PC-9 (cell line): ENCODE results near the gene RBM19. TPM values are rescaled to one million over a fixed set of nuclear protein-coding genes. Genes with fewer than 3 reads are reported as not detected.

Experiments used
- Bru-seq: library from RNA; stranded (reverse); fragments of 400-500 nt; gene quantifications from one replicate; lab custom pipeline; 2021; lab: Mats Ljungman, UMichigan
- BruChase-seq, 2 experiments: library from RNA; stranded (reverse); fragments of 400-500 nt; gene quantifications; one replicate each; lab custom pipeline; 2021; lab: Mats Ljungman, UMichigan
- BruUV-seq: library from RNA; stranded (reverse); fragments of 400-500 nt; replicated peaks from 2 replicates; lab custom pipeline; 2021; lab: Mats Ljungman, UMichigan
- CTCF ChIA-PET: fragments of 300-600 bp; sonication (Branson Sonifier 250); formaldehyde crosslinking; loops from one replicate; lab custom pipeline; 2022; ENCODE audit warnings: antibody characterized with exemption; lab: Charles Lee
- POLR2A ChIA-PET: fragments of 300-600 bp; sonication (Branson Sonifier 250); formaldehyde crosslinking; loops from one replicate; lab custom pipeline; 2022; ENCODE audit warnings: antibody characterized with exemption; ENCODE audit not compliant: unreplicated experiment; lab: Charles Lee
- DNase-seq, 2 experiments: peaks; one replicate each; pipeline versions ENCODE4 v3.0.0 to v3.0.0-alpha.2; 2015 to 2022; ENCODE audit warnings: mixed read lengths in 1 of 2
- H2AFZ ChIP-seq: fragments of 200-600 bp; sonication (generic); 2 replicates; pipeline ENCODE4 v1.8.1; 2017; ENCODE audit warnings: antibody characterized with exemption
- H3F3A ChIP-seq: fragments of 200-600 bp; sonication (generic); 2 replicates; pipeline ENCODE4 v1.8.1; 2017; ENCODE audit warnings: antibody characterized with exemption, mild to moderate bottlenecking, low read depth; ENCODE audit not compliant: insufficient read depth
- H3K27ac ChIP-seq: fragments of 200-600 bp; sonication (generic); 2 replicates; pipeline ENCODE4 v1.6.1; 2016; ENCODE audit warnings: mixed run types
- H3K27me3 ChIP-seq: fragments of 200-600 bp; sonication (generic); 2 replicates; pipeline ENCODE4 v1.6.1; 2016; ENCODE audit warnings: low read depth, mixed run types; ENCODE audit not compliant: insufficient read depth
- H3K36me3 ChIP-seq: fragments of 200-600 bp; sonication (generic); 2 replicates; pipeline ENCODE4 v1.6.1; 2016; ENCODE audit warnings: low read depth, mixed run types
- H3K4me1 ChIP-seq: fragments of 200-600 bp; sonication (generic); replicated peaks from 2 replicates; pipeline ENCODE4 v1.6.1; 2016; ENCODE audit warnings: mixed run types; ENCODE audit not compliant: insufficient read depth
- H3K4me2 ChIP-seq: fragments of 200-600 bp; sonication (generic); 2 replicates; pipeline ENCODE4 v1.6.1; 2017; ENCODE audit warnings: mixed run types
- H3K4me3 ChIP-seq: fragments of 200-600 bp; sonication (generic); 2 replicates; pipeline ENCODE4 v1.6.1; 2016; ENCODE audit warnings: mixed run types
- H3K79me2 ChIP-seq: fragments of 200-600 bp; sonication (generic); 2 replicates; pipeline ENCODE4 v1.6.1; 2017; ENCODE audit warnings: low read depth, mixed run types
- H3K9me2 ChIP-seq: fragments of 200-600 bp; sonication (generic); 2 replicates; pipeline ENCODE4 v1.8.1; 2017; ENCODE audit warnings: mild to moderate bottlenecking; ENCODE audit not compliant: insufficient read depth
- H3K9me3 ChIP-seq: fragments of 200-600 bp; sonication (generic); 2 replicates; pipeline ENCODE4 v1.8.1; 2016; ENCODE audit warnings: low read depth; ENCODE audit not compliant: insufficient read depth
- H4K20me1 ChIP-seq: fragments of 200-600 bp; sonication (generic); 2 replicates; pipeline ENCODE4 v1.8.1; 2017; ENCODE audit not compliant: insufficient read depth
- CTCF ChIP-seq: fragments of 200-600 bp; sonication (generic); conservative IDR thresholded peaks from 2 replicates; pipeline ENCODE4 v1.6.1; 2017; ENCODE audit warnings: mixed run types, antibody characterized with exemption, mild to moderate bottlenecking, moderate library complexity
- EZH2 ChIP-seq: fragments of 200-600 bp; sonication (generic); IDR thresholded peaks from 2 replicates; pipeline ENCODE4 v1.8.0; 2017; ENCODE audit warnings: antibody characterized with exemption, low read depth
- intact Hi-C: fragments of 100-400 bp; cut with micrococcal nuclease; formaldehyde crosslinking; loops from one replicate; pipeline ENCODE4 v1.10.0; 2022; ENCODE audit not compliant: unreplicated experiment
- long read RNA-seq: library from polyadenylated mRNA; stranded (forward); transcript quantifications from one replicate; pipeline ENCODE4 v2.0.0, GENCODE V29; 2022
- total RNA-seq: library from RNA; stranded (reverse); gene quantifications from 2 replicates; pipeline ENCODE4 v1.2.3, GENCODE V29; 2021

The RBM19 gene
- total RNA-seq (23.1 and 23.8 TPM in 2 replicates), Bru-seq, nascent RNA (percentile 61 among the genes with signal in this experiment), BruChase-seq, experiment 1, labeled RNA remaining after a 2-hour chase (percentile 55 among the genes with signal in this experiment), BruChase-seq, experiment 2, labeled RNA remaining after a 6-hour chase (percentile 63 among the genes with signal in this experiment)
- long read RNA-seq, full-length matches to known transcripts: 21 of 35 reads
- long read RNA-seq, partial matches to known transcripts: 5 of 35 reads
- long read RNA-seq, other reads (novel, unspliced or antisense): 9 of 35 reads

- Histone ChIP-seq H3F3A (no peaks in the 10 kb centered on the region), H3K4me2 (peak within 1 kb of the TSS; percentile 96), H2AFZ (peak within 1 kb of the TSS; percentile 96), H3K27me3 (peaks cover 11% of the 10 kb centered on the region; the same call in 1 of the 2 replicates), H3K9me2 (no peaks in the 10 kb centered on the region), H3K79me2 (peaks cover 27% of the 10 kb centered on the region), H3K27ac (peak within 1 kb of the TSS; percentile 57), H4K20me1 (no peaks in the 10 kb centered on the region), H3K4me1 (peaks cover 10% of the 10 kb centered on the region), H3K36me3 (no peaks in the 10 kb centered on the region), H3K9me3 (no peaks in the 10 kb centered on the region), H3K4me3 (peak within 1 kb of the TSS; percentile 96)
- CTCF ChIA-PET: interaction anchor here (0.6 to 1.0 kb wide), 2 partner anchors 22 to 47 kb away, joined by 3 read pairs; no protein-coding TSS in a partner anchor
- TF ChIP-seq EZH2: no peak
- TF ChIP-seq CTCF: peak; percentile 89
- peak; percentile 89 to 96 for DNase-seq
- POLR2A ChIA-PET: no interaction called here
- intact Hi-C loops: loop anchor here (5.0 kb wide), 1 partner anchor 541 kb away; no protein-coding TSS in a partner anchor
- BruUV-seq: no TSS peak
These were observed at the start of gene RBM19 for GRCh38 chr12:113965951-113966797. Gene RBM19, minus strand, starts transcription at chr12:113966325. Its CDS starts 98 bp downstream, at chr12:113966227.

GRCh38 chr12:114015851-114016250 is 49.7 kb upstream of the RBM19 start:
- H2AFZ ChIP-seq: no peak overlapping the region
- TF ChIP-seq EZH2: no peak
- no peak for TF ChIP-seq CTCF
- ChIA-PET POLR2A (no interaction called here), CTCF (no interaction called here)
- H4K20me1 ChIP-seq: no peaks in the 10 kb centered on the region; the same call in 1 of the 2 replicates
- peaks cover 34% of the 10 kb centered on the region for H3K27me3 ChIP-seq
- H3F3A ChIP-seq: no peaks in the 10 kb centered on the region
- no peaks in the 10 kb centered on the region for H3K9me2 ChIP-seq
- no peaks in the 10 kb centered on the region for H3K79me2 ChIP-seq
- H3K4me2 ChIP-seq: no peak overlapping the region
- intact Hi-C loops: no loop called here
- H3K4me3 ChIP-seq: no peak overlapping the region
- BruUV-seq: no TSS peak
- H3K27ac ChIP-seq: no peak overlapping the region
- no peak for DNase-seq
- no peaks in the 10 kb centered on the region for H3K4me1 ChIP-seq
- no peaks in the 10 kb centered on the region for H3K36me3 ChIP-seq
- H3K9me3 ChIP-seq: no peaks in the 10 kb centered on the region

- Histone ChIP-seq H3K4me2 (no peak overlapping the region), H3K9me2 (no peaks in the 10 kb centered on the region), H3K36me3 (no peaks in the 10 kb centered on the region), H2AFZ (no peak overlapping the region), H3K27me3 (peaks cover 50% of the 10 kb centered on the region), H3K9me3 (no peaks in the 10 kb centered on the region), H3K27ac (no peak overlapping the region), H3K4me1 (no peaks in the 10 kb centered on the region), H3F3A (no peaks in the 10 kb centered on the region), H3K4me3 (no peak overlapping the region), H3K79me2 (no peaks in the 10 kb centered on the region), H4K20me1 (no peaks in the 10 kb centered on the region)
- BruUV-seq: no TSS peak
- ChIA-PET CTCF (no interaction called here), POLR2A (no interaction called here)
- no peak for TF ChIP-seq EZH2
- TF ChIP-seq CTCF: peak; percentile 38; the same call in 1 of the 2 replicates
- DNase-seq: no peak
- intact Hi-C loops: no loop called here
These were observed 47.6 kb upstream of the RBM19 start for GRCh38 chr12:114013575-114014345.
